PC-9 (cell line): Measurements from ENCODE around the gene AMH. TPM values are rescaled to one million over a fixed set of nuclear protein-coding genes. Genes with fewer than 3 reads are reported as not detected.

Source experiments
- BruUV-seq: library from RNA; stranded (reverse); fragments of 400-500 nt; replicated peaks from 2 replicates; lab custom pipeline; 2021; lab: Mats Ljungman, UMichigan
- CTCF ChIA-PET: fragments of 300-600 bp; sonication (Branson Sonifier 250); formaldehyde crosslinking; loops from one replicate; lab custom pipeline; 2022; ENCODE audit warnings: antibody characterized with exemption; lab: Charles Lee
- POLR2A ChIA-PET: fragments of 300-600 bp; sonication (Branson Sonifier 250); formaldehyde crosslinking; loops from one replicate; lab custom pipeline; 2022; ENCODE audit warnings: antibody characterized with exemption; ENCODE audit not compliant: unreplicated experiment; lab: Charles Lee
- DNase-seq, 2 experiments: peaks; one replicate each; pipeline versions ENCODE4 v3.0.0 to v3.0.0-alpha.2; 2015 to 2022; ENCODE audit warnings: mixed read lengths in 1 of 2
- H2AFZ ChIP-seq: fragments of 200-600 bp; sonication (generic); 2 replicates; pipeline ENCODE4 v1.8.1; 2017; ENCODE audit warnings: antibody characterized with exemption
- H3F3A ChIP-seq: fragments of 200-600 bp; sonication (generic); 2 replicates; pipeline ENCODE4 v1.8.1; 2017; ENCODE audit warnings: antibody characterized with exemption, mild to moderate bottlenecking, low read depth; ENCODE audit not compliant: insufficient read depth
- H3K27ac ChIP-seq: fragments of 200-600 bp; sonication (generic); 2 replicates; pipeline ENCODE4 v1.6.1; 2016; ENCODE audit warnings: mixed run types
- H3K27me3 ChIP-seq: fragments of 200-600 bp; sonication (generic); 2 replicates; pipeline ENCODE4 v1.6.1; 2016; ENCODE audit warnings: low read depth, mixed run types; ENCODE audit not compliant: insufficient read depth
- H3K36me3 ChIP-seq: fragments of 200-600 bp; sonication (generic); 2 replicates; pipeline ENCODE4 v1.6.1; 2016; ENCODE audit warnings: low read depth, mixed run types
- H3K4me1 ChIP-seq: fragments of 200-600 bp; sonication (generic); replicated peaks from 2 replicates; pipeline ENCODE4 v1.6.1; 2016; ENCODE audit warnings: mixed run types; ENCODE audit not compliant: insufficient read depth
- H3K4me2 ChIP-seq: fragments of 200-600 bp; sonication (generic); 2 replicates; pipeline ENCODE4 v1.6.1; 2017; ENCODE audit warnings: mixed run types
- H3K4me3 ChIP-seq: fragments of 200-600 bp; sonication (generic); 2 replicates; pipeline ENCODE4 v1.6.1; 2016; ENCODE audit warnings: mixed run types
- H3K79me2 ChIP-seq: fragments of 200-600 bp; sonication (generic); 2 replicates; pipeline ENCODE4 v1.6.1; 2017; ENCODE audit warnings: low read depth, mixed run types
- H3K9me2 ChIP-seq: fragments of 200-600 bp; sonication (generic); 2 replicates; pipeline ENCODE4 v1.8.1; 2017; ENCODE audit warnings: mild to moderate bottlenecking; ENCODE audit not compliant: insufficient read depth
- H3K9me3 ChIP-seq: fragments of 200-600 bp; sonication (generic); 2 replicates; pipeline ENCODE4 v1.8.1; 2016; ENCODE audit warnings: low read depth; ENCODE audit not compliant: insufficient read depth
- H4K20me1 ChIP-seq: fragments of 200-600 bp; sonication (generic); 2 replicates; pipeline ENCODE4 v1.8.1; 2017; ENCODE audit not compliant: insufficient read depth
- CTCF ChIP-seq: fragments of 200-600 bp; sonication (generic); conservative IDR thresholded peaks from 2 replicates; pipeline ENCODE4 v1.6.1; 2017; ENCODE audit warnings: mixed run types, antibody characterized with exemption, mild to moderate bottlenecking, moderate library complexity
- EZH2 ChIP-seq: fragments of 200-600 bp; sonication (generic); IDR thresholded peaks from 2 replicates; pipeline ENCODE4 v1.8.0; 2017; ENCODE audit warnings: antibody characterized with exemption, low read depth
- intact Hi-C: fragments of 100-400 bp; cut with micrococcal nuclease; formaldehyde crosslinking; loops from one replicate; pipeline ENCODE4 v1.10.0; 2022; ENCODE audit not compliant: unreplicated experiment
- total RNA-seq: library from RNA; stranded (reverse); gene quantifications from 2 replicates; pipeline ENCODE4 v1.2.3, GENCODE V29; 2021

Gene AMH
- total RNA-seq, 1 experiment from 2014 or later, result 8.1 TPM

- H3K4me3 ChIP-seq, result no peak overlapping the region
- no peak for DNase-seq
- H2AFZ ChIP-seq, result no peak overlapping the region
- no peaks in the 10 kb centered on the region for H3K9me2 ChIP-seq
- H3K4me2 ChIP-seq, result no peak overlapping the region
- peaks cover 37% of the 10 kb centered on the region for H4K20me1 ChIP-seq
- no TSS peak for BruUV-seq
- no peaks in the 10 kb centered on the region for H3K9me3 ChIP-seq
- POLR2A ChIA-PET, result interaction anchor here (0.7 kb wide), 1 partner anchor 40 kb away, joined by 4 read pairs; no protein-coding TSS in a partner anchor
- intact Hi-C loops, result no loop called here
- CTCF ChIA-PET, result no interaction called here
- H3F3A ChIP-seq, result peaks cover 32% of the 10 kb centered on the region
- H3K36me3 ChIP-seq, result peaks cover 6% of the 10 kb centered on the region; the same call in 1 of the 2 replicates
- peaks cover 36% of the 10 kb centered on the region for H3K79me2 ChIP-seq
- no peaks in the 10 kb centered on the region for H3K27me3 ChIP-seq
- no peak overlapping the region for H3K27ac ChIP-seq
- TF ChIP-seq CTCF, result no peak
- no peak for TF ChIP-seq EZH2
- H3K4me1 ChIP-seq, result peaks cover 15% of the 10 kb centered on the region; the same call in 1 of the 2 replicates
These were observed 26.7 kb downstream of the AMH start for GRCh38 chr19:2275588-2276428.

DNA sequence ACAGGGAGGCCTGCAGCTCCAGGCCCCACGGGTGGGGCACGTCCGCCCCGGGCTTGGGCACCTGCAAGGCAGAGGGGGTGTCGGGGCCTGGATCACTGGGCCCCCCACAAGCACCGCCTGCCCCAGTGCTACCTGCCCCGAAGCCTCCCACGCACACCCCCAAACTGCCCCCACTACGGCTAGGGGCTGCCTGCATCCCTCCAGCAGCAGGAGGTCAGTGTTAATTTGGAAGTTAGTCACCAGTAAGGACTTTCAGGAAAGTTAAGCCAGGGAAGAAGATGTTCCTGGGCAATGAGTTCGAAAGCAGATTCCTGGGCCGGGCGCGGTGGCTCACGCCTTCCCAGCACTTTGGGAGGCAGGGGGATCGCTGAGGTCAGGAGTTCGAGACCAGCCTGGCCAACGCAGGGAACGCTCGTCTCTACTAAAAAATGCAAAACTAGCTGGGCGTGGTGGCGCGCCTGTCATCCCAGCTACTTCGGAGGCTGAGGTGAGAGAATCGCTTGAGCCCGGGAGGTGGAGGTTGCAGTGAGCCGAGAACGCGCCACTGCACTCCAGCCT lies 27.4 kb downstream of the AMH start:
- no peaks in the 10 kb centered on the region for H3K9me3 ChIP-seq
- intact Hi-C loops, result no loop called here
- H3K79me2 ChIP-seq, result peaks cover 29% of the 10 kb centered on the region
- BruUV-seq, result no TSS peak
- H3K4me2 ChIP-seq, result no peak overlapping the region
- DNase-seq, result no peak
- H4K20me1 ChIP-seq, result peaks cover 31% of the 10 kb centered on the region
- H3F3A ChIP-seq, result peaks cover 26% of the 10 kb centered on the region
- peaks cover 15% of the 10 kb centered on the region; the same call in 1 of the 2 replicates for H3K4me1 ChIP-seq
- H2AFZ ChIP-seq, result no peak overlapping the region
- no peak overlapping the region for H3K27ac ChIP-seq
- no peaks in the 10 kb centered on the region for H3K27me3 ChIP-seq
- H3K36me3 ChIP-seq, result peaks cover 3% of the 10 kb centered on the region; the same call in 1 of the 2 replicates
- TF ChIP-seq EZH2, result no peak
- no peak for TF ChIP-seq CTCF
- H3K9me2 ChIP-seq, result no peaks in the 10 kb centered on the region
- H3K4me3 ChIP-seq, result no peak overlapping the region
- POLR2A ChIA-PET, result no interaction called here
- CTCF ChIA-PET, result interaction anchor here (0.6 kb wide), 1 partner anchor 380 kb away, joined by 8 read pairs; no protein-coding TSS in a partner anchor

GRCh38 chr19:2277138-2277537 lies 28.0 kb downstream of the AMH start:
- ChIA-PET CTCF (interaction anchor here (0.6 kb wide), 1 partner anchor 380 kb away, joined by 8 read pairs; no protein-coding TSS in a partner anchor), POLR2A (no interaction called here)
- intact Hi-C loops, result no loop called here
- H2AFZ ChIP-seq, result no peak overlapping the region
- H3K36me3 ChIP-seq, result no peaks in the 10 kb centered on the region; the same call in 1 of the 2 replicates
- H3K79me2 ChIP-seq, result peaks cover 23% of the 10 kb centered on the region
- H3K4me1 ChIP-seq, result peaks cover 14% of the 10 kb centered on the region; the same call in 1 of the 2 replicates
- H3K9me2 ChIP-seq, result no peaks in the 10 kb centered on the region
- H4K20me1 ChIP-seq, result peaks cover 24% of the 10 kb centered on the region
- H3K9me3 ChIP-seq, result no peaks in the 10 kb centered on the region
- H3F3A ChIP-seq, result peaks cover 21% of the 10 kb centered on the region
- H3K4me3 ChIP-seq, result no peak overlapping the region
- TF ChIP-seq EZH2 (no peak), CTCF (no peak)
- BruUV-seq, result no TSS peak
- no peak for DNase-seq
- H3K27ac ChIP-seq, result no peak overlapping the region
- no peaks in the 10 kb centered on the region for H3K27me3 ChIP-seq
- no peak overlapping the region for H3K4me2 ChIP-seq
